Measurements from ENCODE around the gene AVPI1.
"Not testable (repeated sequence)": the region's sequence is repeated elsewhere in the genome, so short reads cannot be mapped to it uniquely, and the experiment has no call there.

Gene AVPI1

DNA sequence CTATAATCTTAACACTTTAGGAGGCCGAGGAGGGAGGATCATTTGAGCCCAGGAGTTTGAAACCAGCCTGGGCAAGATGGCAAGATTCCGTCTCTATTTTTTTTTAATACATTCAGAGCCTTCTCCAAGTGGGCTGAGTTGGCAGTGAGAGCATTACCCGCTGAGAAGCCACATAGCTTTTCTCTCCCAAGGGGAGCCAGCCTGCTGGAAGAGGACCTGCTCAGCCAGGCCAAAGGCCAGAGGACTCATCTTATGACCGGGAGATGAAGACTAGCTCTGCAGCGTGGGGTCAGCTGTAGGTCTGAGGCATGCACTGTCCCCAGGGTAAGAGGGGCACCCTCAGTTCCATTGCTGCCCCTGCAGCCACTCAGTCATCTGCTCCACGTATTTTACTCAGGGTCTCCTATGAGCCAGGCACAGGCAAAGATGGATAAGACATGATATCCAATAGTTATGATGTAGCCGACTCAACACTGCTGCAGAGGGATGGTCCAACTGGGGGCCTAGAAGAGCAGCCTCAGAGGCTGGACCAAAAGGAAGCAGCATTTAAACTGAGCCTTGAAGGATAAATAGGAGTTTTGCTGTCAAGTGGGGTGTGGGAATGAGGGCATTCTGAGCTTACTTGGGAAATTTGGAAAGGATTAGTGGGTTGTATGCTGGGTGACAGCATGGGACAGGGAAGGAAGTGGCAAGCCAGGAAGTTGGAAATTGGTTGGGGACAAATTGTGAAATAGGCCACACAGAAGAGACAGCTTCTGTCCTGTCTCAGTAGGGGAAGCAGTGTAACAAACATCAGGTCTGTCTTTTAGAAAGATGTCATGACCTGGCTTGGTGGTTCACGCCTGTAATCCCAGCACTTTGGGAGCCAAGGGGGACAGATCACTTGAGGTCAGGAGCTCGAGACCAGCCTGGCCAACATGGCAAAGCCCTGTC lies 24.9 kb upstream of the AVPI1 start:
- no peak for DNase-seq (ENCODE audit: low spot score)

DNA sequence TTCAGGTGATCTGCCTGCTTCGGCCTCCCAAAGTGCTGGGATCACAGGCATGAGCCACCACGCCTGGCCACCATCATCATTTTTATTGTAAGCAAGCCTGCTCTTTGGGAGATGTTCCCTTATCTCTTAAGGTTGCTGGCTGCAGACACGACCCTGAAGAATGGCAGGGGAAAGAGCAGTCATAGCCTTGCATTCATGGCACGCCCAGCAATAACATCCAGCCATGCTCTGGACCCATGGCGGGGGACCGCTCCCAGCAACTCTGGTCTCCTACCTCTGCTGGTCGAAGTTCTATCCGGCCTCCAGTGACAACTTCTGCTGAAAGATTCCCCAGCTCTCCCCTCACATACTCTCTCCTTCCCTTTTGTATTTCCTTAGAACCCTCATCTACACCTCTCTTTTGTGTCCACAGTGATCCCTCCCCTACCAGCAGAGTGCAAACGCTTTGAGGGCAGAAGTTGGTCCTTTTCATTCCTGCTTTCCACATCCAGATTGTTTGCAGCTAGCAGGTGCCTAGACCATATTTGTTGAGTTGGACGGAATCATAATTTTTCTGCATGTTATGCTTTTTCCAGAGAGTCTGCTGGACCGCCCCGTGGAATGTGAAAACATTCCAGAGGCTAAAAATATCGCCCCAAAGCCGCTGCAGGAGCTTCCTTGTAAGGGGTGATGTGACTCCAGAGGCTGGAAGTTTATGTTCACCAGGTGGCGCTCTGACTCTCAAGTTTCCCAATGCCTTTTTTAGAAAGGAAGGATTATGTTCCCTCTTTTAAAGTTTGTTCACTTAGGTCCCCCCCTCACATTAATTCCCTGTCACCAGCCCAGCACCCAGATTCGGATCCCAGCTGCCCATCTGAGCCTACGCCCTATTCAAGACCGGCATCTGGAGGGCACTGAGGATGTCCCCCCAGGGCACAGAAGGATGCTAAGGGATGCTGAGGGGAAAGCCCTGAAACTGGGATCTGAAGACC lies 22.2 kb upstream of the AVPI1 start:
- peak; percentile 75 for DNase-seq (ENCODE audit: low spot score)

DNA sequence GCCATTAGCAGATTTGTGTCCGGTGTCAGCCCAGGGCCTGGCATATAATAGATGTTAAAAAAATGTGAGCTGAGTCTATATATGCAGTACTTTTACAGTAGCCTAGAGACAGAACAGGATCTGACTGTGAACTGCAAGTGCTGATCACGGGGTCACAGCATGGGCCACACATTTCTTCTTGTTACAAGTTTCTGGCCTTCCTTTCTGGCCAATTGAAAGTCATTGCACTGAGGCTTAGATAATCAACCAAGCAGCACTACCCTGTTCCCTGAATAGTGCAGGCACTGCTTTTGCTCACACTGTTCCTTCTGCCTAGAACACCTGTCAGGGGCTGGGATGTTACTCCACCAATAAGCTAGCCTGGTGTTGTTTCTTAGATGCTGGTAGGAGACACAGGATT lies 21.1 kb upstream of the AVPI1 start:
- no peak for DNase-seq (ENCODE audit: low spot score)

DNA sequence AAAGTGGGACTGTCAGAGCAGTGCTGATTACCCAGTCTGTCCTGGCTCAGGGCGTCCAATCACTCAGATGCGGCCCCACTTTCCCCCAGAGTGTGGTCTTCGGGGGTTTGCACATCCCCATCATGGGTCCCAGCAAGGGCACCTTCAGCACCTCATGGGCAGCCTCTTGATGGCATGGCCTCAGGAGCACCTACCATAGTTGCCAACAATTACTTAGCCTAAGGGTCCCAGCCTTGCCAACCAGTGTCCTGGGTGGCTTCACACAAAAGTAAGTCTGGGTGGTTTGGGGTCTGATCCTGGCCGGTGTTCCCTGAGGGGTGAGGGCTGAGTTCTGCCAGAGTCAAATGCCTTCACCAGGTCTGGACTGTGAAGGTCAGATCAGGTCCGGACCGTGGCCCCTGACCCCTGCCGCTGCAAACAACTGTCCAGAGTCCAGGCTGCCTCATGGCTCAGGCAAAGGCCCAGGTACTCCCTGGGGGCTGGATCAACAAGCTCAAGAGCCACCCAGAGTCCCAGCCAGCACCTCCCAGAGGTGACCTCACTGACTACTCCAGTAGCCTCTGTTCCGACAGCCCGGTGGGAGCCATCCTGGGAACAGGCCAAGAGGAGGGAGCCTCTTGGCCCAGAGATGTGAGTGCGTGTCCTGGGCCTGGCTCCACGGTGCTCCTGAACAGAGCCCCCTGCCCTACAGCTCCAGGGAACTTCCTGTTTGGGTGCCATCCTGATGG lies 20.3 kb upstream of the AVPI1 start:
- DNase-seq (ENCODE audit: low spot score): no peak

DNA sequence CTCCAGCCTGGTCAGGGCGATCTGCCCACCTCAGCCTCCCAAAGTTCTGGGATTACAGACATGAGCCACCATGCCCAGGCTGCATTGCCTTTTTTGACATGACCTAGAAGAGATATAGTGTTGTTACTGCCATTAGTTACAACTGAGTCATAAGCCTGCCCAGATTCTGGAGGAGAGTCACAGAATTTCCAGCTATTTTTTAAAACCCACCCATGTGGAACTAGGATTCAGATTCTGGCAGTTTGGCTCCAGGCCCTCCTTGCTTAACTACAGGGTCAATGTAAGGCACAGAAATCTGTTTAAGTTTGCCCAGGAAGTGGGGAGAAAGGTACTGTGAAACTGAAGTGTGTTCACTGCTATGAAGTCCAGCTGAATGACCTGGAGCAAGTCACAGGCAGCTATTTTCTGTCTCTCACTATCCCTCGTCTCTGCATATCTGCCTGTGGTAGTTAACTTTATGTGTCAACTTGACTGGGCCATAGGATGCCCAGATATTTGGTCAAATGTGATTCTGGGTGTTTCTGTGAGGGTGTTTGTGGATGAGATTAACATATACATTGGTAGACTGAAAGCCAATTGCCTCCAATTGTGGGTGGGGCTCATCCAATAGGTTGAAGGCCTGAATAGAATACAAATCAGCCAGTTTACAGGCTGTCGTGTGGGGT lies 18.1 kb upstream of the AVPI1 start:
- DNase-seq (ENCODE audit: low spot score): no peak

DNA sequence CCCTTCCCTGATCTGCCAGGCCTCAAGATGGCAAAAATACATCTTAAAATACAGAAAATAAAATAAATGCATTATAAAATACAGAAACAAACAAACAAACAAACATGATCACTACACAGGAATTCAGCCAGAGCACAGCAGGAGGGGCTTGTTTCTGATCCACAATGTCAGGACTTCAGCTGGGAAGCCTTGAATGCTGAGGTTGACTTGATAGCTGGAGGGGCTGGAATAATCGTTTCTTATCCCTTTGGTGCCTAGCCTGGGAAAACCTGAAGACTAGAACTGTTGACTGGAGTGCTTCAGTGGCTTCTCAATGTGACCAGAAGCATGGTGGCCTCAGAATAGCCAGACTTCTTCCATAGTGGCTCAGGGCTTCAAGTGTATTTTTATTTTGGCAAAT lies 17.3 kb upstream of the AVPI1 start:
- no peak for DNase-seq (ENCODE audit: low spot score)

DNA sequence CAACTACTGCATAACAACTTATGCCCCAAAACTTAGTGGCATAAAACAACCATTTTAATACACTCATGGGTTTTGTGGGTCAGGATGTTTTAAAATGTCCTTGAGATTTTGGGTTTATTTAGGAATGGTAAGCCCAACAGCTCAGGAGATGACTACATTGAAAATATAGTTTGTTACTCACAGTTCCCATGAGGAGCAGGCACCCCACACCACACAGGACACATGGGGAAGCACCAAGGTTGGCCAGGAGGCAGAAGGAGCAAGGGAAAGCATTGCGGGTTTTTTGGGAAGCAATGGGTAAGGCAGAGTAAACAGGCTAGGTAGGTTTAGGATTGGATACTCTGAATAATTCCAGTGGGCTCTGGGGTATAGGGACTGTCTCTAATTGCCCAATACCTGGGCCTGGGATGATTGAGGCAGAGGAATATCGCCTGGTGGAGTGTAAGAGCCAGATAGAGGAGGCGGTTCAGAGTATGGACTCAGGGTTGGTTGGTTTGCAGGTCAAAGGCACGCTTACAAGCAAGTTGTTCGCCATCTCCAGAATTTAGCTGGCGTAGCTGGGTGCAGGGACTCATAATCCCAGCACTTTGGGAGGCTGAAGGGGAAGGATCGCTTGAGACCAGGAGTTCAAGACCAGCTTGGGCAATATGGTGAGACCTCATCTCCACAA lies 16.5 kb upstream of the AVPI1 start:
- no peak for DNase-seq (ENCODE audit: low spot score)

DNA sequence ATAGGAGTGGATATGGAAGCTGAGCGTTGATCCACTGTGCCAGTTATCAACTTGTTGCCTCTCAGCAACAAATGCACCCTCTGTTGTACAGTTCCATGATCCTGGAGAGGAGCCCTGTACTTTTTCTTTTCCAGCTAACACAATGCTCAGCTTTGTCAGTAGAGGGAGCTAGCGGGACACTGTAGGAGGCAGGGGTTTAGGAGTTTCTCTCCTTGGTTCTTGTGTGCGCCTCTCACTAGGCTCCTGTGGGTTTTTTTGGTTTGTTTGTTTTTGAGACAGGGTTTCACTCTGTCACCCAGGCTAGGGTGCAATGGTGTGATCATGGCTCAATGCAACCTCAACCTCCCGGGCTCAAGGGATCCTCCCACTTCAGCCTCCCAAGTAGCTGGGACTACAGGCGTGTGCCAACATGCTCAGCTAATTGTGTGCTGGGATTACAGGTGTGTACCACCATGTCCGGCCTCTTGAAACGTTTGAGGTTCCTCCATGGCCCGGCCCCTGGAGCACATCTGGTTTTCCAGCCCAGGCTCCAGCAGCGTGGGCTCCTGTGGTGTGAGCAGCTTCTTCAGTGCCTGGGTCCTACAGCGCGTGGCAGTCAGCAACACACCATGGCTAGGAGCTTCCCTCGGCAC lies 14.5 kb upstream of the AVPI1 start:
- DNase-seq (ENCODE audit: low spot score): peak; percentile 83

DNA sequence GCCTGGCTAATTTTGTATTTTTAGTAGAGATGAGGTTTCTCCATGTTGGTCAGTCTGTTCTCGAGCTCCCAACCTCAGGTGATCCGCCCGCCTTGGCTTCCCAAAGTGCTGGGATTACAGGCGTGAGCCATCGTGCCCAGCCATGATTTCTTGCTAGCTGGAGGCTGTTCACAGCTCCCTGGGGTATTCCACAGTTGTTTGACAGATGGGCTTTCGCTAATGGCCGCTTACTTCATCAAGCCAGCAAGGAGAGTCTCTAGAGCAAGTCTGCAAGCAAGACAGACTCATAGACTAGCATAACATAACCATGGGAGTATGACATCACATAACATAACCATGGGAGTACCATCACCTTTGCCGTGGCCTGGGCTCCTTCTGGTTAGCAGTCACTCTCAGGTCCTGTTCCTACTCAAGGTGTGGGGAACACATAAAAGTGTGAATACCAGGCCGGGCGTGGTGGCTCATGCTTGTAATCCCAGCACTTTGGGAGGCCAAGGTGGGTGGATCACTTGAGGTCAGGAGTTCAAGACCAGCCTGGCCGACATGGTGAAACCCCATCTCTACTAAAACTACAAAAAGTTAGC lies 11.1 kb upstream of the AVPI1 start:
- DNase-seq (ENCODE audit: low spot score): not testable (repeated sequence)

DNA sequence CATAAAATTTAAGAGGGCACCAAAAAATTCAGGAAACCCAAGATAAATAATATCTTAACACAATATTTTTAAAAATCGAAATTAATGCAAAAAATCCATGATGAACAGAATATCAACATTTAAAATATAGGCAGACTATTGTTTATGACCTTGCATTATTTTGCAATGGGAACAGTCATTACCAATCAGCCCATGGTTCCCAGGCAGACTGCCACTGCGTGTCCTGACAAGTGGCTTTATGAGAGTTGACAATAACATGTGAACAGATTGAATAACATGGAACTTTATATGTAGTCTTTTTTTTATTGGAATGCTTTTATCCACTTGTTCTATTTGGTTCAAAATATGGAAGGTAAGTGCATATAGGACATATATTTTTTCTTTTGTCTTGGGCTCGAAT lies 3.1 kb upstream of the AVPI1 start:
- no peak for DNase-seq (ENCODE audit: low spot score)

DNA sequence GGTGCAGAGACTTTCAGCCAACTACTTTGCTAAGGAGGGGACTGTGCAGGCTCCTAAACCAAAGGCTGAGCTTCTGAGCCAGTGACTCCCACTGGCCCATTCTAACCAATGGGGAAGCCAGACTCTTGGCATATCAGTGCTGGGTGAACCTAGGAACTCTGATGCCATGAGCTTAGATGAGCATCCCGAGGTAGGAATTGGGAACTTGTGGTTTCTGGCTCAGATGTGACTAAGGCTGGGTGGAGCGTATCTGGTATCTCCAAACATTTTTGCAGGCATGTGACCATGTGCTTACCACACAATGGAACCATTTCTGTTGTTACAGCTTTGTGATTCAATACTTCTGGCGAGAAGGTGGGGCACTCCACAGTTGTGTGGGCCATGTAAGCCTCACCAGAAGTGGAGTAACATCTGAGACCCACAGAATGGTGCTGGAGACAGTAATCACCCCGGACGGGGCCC lies 2.5 kb upstream of the AVPI1 start:
- peak; percentile 49 for DNase-seq (ENCODE audit: low spot score)

DNA sequence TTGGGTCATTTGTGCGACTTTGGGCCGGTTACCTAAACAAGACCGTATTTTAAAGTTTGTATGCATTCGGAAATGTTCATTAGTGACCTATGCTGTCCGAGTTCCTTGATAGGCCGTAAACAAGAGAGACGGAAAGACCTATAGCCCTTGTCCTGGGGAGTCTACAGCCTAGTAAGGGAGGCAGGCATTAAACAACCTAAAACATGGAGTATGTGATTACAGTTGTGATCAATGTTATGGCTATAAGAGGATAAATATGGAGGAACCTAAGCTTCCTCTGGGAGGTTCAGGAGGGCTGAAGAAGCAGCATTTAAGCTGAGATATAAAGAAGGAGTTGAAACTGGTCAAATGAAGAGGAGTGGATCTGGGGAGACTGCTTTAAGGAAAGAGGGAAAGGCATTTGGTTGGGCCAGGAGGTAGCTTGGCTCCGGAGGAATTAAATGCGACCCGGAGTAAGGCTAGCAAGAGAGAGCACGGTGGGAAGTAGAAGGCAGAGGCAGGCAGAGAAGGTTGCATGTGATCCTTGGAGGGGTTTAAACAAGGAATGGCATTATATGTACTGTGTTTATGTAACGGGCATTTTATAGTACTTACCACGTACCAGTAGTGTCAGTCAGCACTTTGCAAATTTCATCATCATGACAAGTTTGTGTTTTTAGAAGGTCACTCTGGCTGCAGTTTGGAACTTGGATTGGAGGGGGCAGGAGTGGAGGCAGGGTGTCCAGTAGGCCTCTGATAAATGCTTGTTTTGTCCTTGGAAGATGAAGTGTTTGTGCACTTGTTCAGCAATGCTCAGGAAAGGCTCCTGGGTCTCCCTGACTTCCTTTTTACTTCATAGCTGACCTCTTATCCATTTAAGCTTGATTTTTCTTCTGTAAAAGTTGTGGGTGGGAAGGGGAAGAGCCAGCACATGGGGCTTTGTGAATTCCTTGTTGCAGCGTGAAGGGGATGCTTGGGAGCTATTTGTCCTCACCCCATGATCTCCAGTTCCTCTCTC lies 1.0 kb upstream of the AVPI1 start:
- DNase-seq (ENCODE audit: low spot score): no peak

DNA sequence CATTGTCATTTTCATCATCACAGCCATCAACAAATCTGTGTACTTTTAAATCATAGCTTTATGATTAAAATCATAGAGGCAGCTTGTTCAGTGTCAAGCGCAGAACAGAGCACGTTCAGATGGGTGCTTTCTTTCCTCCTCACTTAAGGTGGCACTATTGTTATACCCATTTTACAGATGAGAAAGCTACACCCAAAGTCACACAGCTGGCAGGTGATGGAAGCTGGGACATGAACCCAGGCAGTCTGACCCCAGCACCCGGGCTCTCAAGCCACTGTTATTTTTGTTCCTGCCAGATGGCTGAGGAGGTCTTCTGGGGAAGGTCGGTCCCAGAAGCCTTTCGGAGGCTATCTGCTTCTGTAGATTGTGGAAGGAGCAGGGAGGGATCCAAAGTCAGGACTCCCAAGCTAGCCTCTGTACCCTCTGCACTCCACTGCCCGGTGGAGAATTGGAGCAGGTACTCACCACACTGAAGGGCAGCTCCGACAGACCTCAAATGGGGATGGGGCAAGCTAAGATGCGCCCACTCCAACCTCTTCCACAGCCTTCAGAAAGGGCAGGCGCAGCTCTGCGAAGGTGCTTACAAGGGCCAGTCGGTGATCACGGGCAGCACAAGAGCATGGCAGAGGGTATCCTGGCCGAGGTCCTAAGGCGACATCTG lies 610 bp downstream of the AVPI1 start:
- DNase-seq (ENCODE audit: low spot score): peak; percentile 46

DNA sequence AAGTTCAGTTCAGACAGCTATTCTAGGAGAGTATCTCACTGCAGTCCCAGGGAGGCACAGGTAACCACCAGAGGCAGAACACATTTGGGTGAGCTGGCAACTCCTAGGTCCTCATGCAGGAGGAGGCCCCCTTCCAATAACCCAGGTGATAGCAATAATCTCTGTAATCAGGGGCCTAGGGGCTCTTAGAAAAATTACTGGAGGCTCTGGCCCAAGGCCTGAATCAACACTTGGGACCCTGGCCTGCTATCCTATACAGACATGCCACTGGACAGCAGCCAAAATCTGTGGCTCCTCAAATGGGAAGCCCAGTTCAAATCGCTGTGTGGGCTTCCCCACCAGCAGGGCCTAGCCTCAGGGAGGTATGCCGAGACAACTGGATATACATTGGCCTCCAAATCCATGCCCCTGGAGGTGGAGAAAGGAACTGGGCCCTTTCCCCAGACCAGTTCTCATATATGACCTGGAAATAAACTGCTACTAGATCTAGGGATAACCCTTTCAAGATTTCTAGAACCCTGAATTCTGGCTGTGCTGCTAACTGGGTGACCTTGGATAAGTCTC lies 1.6 kb downstream of the AVPI1 start:
- peak; percentile 61 for DNase-seq (ENCODE audit: low spot score)

DNA sequence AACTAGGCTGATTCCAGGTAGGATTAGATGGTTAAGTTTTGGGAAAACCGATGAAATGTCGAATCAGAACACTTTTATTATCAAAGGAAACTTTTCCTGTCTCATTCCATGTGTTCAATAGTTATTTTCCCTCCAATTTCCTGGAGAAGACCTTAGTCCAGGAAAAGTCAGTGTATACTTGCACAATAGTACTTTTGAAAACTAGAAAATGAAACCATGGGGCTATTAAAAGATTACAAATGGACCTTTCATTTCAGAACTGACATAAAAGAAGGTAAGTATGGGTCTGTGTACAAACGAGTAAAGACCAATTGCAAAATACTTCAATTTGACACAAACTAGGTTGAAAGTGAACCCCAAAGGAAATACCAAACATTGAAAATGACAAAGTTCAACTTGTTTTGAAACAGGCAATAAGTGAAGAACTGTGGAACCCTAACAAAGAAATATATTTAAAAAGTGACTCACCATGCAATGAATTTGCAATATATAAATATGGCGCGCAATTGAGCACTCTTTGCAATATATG lies 2.1 kb downstream of the AVPI1 start:
- DNase-seq (ENCODE audit: low spot score): no peak

DNA sequence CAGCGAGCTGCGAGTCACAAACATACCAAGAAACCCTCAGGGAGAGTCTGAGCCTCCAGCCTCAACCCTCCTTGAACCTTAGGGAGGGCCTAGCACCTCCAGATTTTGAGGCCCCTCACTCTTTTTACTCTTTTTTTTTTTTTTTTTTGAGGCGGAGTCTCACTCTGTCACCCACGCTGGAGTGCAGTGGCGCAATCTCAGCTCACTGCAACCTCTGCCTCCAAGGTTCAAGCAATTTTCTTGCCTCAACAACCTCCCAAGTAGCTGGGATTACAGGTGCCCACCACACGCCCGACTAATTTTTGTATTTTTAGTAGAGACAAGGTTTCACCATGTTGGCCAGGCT lies 2.7 kb downstream of the AVPI1 start:
- not testable (repeated sequence) for DNase-seq (ENCODE audit: low spot score)

DNA sequence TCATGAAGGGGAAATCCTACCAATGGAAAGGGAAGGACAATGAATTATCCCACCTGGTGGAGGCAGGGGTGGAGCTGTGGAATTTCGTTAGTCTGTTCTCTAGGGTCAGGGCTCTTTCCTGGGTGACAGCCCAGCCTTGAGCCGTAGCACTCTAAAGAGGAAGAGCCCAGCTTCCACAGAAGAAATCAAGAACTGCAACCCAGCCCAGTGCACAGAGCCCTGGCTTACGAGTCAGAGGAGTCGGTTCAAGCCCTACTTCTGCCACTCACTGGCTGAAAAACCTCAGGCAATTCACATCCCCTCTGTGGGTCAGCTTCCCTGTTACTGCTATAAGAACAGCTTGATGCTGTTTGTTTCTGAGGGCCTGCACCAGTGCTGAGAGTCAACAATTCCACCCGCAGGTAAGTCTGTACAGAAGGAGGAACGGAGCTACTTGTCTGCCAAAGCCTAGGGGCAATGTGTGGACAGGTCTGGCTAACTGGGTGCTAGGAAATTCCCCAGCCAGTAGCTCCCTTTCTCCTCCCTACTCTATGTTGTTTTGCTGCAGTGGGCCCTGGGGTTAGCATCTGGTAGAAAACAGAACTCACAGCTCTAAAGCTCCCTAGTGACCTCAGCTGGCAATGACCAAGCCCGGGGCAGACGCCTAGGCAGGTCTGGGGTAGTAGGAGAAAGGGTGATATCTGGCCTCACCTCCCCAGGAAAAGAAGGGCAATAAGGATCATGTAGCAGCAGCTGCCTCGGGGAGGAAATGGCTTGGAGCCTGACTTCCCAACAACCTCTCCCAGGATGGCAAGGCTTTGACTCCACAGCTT lies 3.3 kb downstream of the AVPI1 start:
- DNase-seq (ENCODE audit: low spot score): peak; percentile 38
